ENCODE results near the gene GRM4.

DNA sequence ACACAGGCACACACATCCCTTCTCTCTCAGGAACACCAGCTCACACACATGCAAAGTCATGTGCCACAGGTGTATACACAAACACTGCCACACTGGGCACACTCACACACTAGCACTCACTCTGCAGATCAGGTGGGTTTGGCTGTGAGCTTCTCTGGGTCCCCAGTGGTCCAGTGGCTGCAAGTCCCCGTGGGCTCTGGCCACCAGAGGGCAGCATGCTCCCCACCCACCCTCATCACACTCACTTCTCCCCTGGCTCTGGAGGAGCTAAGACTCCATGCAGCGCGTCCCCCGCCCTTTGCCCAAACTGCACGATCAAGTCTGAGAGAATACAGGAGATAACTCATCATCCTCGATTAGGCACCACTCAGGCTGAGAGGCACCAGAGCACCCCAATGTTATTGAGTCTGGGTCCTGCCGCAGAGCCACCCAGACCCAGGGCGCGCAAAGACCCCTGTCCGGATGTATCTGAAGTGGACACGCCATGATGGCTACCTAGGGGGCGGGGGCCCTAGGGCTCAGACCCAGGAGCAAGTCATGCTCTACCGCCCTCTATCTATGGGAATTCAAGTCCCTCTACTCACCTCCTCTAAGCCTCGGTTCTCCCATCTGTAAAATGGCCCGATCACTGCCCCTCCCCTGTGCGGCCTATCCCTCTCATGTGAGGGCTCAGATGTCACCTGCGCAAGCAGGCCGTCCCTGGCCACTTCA is 90.5 kb downstream of the GRM4 start:
- TF ChIP-seq CTCF (IDR thresholded peaks at IDR 0.05; ENCODE audit: insufficient read depth, low read length, poor library complexity, severe bottlenecking) (peak; percentile 99), EZH2phosphoT487 (conservative IDR thresholded peaks at IDR 0.05; ENCODE audit: low read length) (no peak)

Data from SU-DHL-6 (cell line).